T-helper 1 cell treated with Interleukin-12 subunit alpha and Interleukin-12 subunit beta and Interleukin-4 antibody, amounts not matched to agents 30 μg/mL and 1 μg/mL, for 36 hours (primary cell): Measurements from ENCODE around the gene YOD1.

Experiments
- H3K27ac Mint-ChIP-seq: one replicate; pipeline ENCODE4 v1.8.0; 2021; ENCODE audit warnings: mild to moderate bottlenecking, mixed read lengths
- H3K27me3 Mint-ChIP-seq: one replicate; pipeline ENCODE4 v1.8.0; 2021; ENCODE audit warnings: low read depth, mixed read lengths
- H3K36me3 Mint-ChIP-seq: one replicate; pipeline ENCODE4 v1.8.0; 2021; ENCODE audit warnings: low read depth, mixed read lengths
- H3K4me1 Mint-ChIP-seq: one replicate; pipeline ENCODE4 v1.8.0; 2021; ENCODE audit warnings: low read depth, mixed read lengths
- H3K4me3 Mint-ChIP-seq: one replicate; pipeline ENCODE4 v1.8.0; 2021; ENCODE audit warnings: mild to moderate bottlenecking, moderate library complexity, mixed read lengths
- H3K9me3 Mint-ChIP-seq: one replicate; pipeline ENCODE4 v1.8.0; 2021; ENCODE audit warnings: mixed read lengths

The YOD1 gene

DNA sequence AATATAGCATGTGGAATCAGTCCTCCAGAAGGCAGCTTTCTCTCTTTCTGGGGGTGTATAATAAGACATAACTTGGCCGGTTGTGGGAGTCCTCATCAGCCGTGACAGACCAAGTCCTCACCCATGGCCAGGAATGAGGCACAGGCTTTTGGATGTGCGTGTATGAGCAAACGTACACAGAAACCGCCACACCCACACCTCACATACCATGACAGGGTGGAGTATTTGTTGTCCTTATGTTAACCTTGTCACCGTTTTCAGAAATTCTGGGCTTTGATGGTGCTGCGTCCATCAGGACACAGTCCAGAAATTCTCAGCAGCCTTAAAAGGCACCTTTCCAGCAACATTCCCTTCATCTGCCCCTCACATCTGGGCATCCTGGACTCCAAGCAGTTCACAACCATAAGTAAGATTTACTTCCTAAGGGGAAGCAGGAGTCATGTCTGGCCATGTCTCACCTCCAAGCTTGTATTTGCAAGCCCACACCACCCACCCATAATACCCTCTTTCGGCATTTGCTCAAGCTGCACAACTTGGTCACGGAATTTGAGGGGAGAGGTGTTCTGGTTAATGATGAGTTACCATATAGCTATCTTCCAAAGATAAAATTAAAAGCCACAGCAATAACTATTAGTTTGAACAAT, 30.8 kb downstream of the YOD1 start:
- peaks cover 19% of the 10 kb centered on the region for H3K27me3 Mint-ChIP-seq
- no peak overlapping the region for H3K4me3 Mint-ChIP-seq
- H3K27ac Mint-ChIP-seq, result no peak overlapping the region
- H3K9me3 Mint-ChIP-seq, result no peaks in the 10 kb centered on the region
- H3K36me3 Mint-ChIP-seq, result no peaks in the 10 kb centered on the region
- H3K4me1 Mint-ChIP-seq, result peaks cover 2% of the 10 kb centered on the region

DNA sequence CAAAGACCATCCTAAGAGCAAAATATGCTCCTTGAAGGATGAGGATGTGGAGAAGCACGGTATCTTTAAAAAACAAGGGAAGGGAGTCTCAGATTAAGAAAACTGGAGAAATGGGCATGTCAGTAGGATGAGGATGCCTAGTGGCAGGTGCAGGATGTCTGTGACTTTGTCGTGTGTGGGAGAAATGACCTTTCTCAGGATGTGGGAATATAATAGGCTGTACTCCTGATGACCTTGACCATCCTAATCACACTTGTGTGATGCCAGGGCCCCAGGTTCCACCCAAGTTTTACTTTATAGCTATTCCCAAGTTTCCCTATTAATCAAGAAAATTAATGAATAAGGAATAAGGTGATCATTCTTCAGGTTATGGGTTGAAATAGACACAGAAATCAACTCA, 31.3 kb downstream of the YOD1 start:
- Mint-ChIP-seq H3K36me3 (no peaks in the 10 kb centered on the region), H3K9me3 (no peaks in the 10 kb centered on the region), H3K27ac (no peak overlapping the region), H3K4me3 (no peak overlapping the region), H3K4me1 (peaks cover 2% of the 10 kb centered on the region), H3K27me3 (peaks cover 24% of the 10 kb centered on the region)

DNA sequence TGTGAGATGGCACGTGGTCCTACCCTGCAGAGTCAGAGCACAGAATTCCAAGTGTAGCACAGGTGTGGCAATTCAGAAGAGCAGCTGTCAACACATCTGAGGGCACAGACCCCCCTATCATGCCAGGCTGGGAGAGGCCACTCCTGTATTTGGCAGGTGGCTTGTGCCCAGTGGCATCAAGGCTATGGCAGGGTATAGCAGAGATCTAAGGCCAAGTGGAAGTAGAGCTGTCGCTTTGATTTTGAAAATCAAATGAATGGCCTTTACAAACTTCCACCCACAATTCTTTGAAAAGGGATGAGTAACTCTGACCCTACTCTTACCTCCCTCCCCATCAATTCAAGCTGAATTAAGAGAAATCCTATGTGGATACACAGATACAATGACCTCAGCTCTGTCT, 31.8 kb downstream of the YOD1 start:
- H3K27me3 Mint-ChIP-seq, result peaks cover 29% of the 10 kb centered on the region
- H3K27ac Mint-ChIP-seq, result no peak overlapping the region
- H3K9me3 Mint-ChIP-seq, result no peaks in the 10 kb centered on the region
- H3K36me3 Mint-ChIP-seq, result no peaks in the 10 kb centered on the region
- no peak overlapping the region for H3K4me3 Mint-ChIP-seq
- H3K4me1 Mint-ChIP-seq, result peaks cover 2% of the 10 kb centered on the region

DNA sequence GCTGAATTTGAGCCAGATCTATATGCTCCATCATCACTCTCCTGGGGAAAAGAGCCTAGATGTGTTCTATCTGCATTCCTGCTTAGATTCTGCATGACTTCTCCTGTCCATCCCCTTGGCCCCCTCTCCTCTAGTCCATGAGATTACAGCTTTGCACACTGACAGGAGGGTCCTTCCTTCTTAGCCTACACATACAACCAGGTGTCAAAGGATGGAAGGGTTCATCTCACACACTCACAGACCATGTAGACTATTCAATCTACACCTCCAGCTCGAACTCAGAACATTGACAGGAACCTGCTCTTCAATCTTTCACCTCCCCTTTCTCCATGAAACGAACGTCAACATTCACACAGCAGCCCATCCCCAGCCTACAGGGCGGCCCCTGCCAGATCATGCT, 32.3 kb downstream of the YOD1 start:
- peaks cover 2% of the 10 kb centered on the region for H3K4me1 Mint-ChIP-seq
- no peaks in the 10 kb centered on the region for H3K9me3 Mint-ChIP-seq
- peaks cover 33% of the 10 kb centered on the region for H3K27me3 Mint-ChIP-seq
- no peak overlapping the region for H3K4me3 Mint-ChIP-seq
- no peaks in the 10 kb centered on the region for H3K36me3 Mint-ChIP-seq
- no peak overlapping the region for H3K27ac Mint-ChIP-seq

DNA sequence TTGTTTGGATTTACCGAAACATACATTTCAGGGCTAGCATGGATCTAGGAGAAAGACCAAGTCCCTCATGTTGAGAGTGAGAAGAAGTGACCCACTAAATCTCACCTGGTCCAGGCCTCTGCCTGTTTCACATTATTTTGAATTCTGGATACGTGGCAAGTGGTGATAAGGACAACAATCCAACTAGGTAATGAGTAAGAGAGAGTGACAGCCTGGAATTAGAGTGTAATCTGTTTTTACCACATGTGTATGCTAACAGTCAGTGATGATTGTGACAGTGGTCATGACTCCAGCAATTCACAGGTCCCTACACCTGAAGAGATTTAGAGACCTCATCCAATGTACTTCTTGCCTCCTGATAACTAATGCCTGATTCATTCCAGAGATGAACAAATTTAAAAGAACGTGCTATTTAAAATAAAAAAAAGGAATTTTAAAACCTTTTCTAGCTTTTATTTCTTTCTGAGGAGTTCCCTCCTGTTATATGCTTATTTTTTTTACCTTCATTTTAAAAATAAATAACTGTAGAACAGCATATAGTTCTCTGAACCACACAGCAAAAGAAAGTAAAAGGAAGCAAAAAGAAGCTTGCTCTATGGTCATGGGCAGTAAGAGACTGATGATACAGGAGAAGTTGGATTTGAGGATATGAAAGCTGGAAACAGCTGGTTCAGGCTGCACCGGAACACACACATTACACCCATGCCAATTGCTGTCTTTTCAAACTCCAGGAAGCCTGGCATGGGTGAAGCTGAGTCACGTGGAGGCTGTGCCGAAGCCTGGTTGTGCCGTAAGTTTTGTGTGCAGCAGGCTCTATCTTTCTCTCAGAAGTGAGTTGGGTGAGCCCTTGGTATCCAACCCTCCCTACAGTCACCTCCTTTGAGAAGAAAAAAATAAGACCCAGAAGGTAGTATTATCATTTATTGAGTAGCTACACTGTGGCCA, 33.1 kb downstream of the YOD1 start:
- Mint-ChIP-seq H3K9me3 (no peaks in the 10 kb centered on the region), H3K4me1 (peaks cover 2% of the 10 kb centered on the region), H3K4me3 (no peak overlapping the region), H3K36me3 (no peaks in the 10 kb centered on the region), H3K27ac (no peak overlapping the region), H3K27me3 (peaks cover 40% of the 10 kb centered on the region)

DNA sequence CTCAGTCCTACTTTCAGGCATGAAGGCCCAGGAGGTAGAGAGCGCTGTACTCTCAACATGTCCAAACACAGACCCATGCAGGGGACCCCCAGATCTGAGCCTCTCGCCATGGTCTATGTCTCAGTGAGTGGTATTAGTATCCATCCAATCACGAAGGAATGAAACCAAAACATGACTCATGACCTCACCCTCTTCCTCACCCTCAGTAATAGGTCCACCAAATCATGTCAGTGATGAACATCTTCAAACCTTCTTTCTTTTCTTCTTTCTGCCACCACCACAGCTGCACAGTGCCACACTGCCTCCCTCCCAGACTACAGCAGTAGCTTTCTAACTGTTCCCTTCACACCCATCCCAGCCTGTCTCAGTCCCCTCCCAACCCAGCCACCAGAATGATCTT, 35.2 kb downstream of the YOD1 start:
- peaks cover 58% of the 10 kb centered on the region for H3K27me3 Mint-ChIP-seq
- H3K27ac Mint-ChIP-seq, result no peak overlapping the region
- peaks cover 2% of the 10 kb centered on the region for H3K4me1 Mint-ChIP-seq
- no peak overlapping the region for H3K4me3 Mint-ChIP-seq
- H3K36me3 Mint-ChIP-seq, result no peaks in the 10 kb centered on the region
- H3K9me3 Mint-ChIP-seq, result no peaks in the 10 kb centered on the region

DNA sequence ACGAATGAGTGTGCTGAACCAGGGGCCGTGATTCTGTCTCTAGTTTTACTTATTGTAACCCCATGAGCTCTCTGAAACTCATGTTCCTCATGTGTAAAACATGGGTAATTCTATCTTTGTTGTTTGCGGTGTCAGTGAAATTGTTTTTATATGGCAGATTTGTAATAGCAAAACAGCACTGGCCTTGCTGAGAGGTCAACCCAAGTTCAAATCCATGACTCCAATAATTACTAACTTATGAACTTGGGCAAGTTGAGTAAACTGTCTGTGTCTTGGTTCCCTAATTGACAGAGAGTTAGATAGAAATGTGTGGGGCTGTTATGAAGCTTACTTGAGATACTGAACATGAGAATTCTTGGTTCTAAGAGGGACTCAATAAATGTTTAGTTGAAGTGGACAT, 36.3 kb downstream of the YOD1 start:
- Mint-ChIP-seq H3K27ac (no peak overlapping the region), H3K4me1 (peaks cover 2% of the 10 kb centered on the region), H3K4me3 (no peak overlapping the region), H3K27me3 (peaks cover 64% of the 10 kb centered on the region), H3K9me3 (no peaks in the 10 kb centered on the region), H3K36me3 (no peaks in the 10 kb centered on the region)

DNA sequence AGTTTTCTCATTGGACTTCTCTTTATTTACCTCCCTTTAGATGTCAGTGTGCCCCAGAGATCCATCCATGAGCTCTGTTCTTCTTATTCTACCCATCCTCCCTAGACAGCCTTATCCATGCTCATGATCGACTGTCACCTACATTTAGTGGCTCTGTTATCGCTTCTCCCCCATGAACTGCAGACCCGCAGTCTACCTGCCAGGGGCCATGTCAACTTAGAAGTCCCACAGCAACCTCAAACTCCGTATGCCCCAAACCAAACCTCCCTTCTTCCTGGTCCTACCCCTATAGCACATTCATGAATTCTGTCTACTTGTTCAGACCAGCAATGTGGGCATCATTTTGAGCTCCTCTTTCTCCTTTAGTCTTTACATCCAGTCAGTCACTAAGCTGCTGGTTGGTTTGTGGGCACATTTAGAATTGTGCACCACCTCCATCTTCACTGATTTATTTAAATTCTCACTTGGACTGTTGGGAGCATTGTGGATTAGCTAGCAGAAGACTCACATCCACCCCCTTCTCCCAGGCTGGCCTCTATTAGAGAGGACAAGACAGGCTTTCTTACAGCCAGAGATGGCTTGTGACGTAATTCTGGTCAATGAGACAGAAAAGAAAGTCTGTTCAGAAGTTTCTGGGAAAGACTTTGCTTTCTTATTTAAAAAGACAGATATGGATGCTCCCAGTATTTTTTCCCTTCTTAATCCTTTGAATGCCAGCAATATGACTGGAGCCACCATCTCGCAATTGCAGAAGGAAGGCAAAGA, 37.5 kb downstream of the YOD1 start:
- peaks cover 2% of the 10 kb centered on the region for H3K4me1 Mint-ChIP-seq
- H3K4me3 Mint-ChIP-seq, result no peak overlapping the region
- no peaks in the 10 kb centered on the region for H3K36me3 Mint-ChIP-seq
- H3K9me3 Mint-ChIP-seq, result no peaks in the 10 kb centered on the region
- peaks cover 60% of the 10 kb centered on the region for H3K27me3 Mint-ChIP-seq
- no peak overlapping the region for H3K27ac Mint-ChIP-seq

DNA sequence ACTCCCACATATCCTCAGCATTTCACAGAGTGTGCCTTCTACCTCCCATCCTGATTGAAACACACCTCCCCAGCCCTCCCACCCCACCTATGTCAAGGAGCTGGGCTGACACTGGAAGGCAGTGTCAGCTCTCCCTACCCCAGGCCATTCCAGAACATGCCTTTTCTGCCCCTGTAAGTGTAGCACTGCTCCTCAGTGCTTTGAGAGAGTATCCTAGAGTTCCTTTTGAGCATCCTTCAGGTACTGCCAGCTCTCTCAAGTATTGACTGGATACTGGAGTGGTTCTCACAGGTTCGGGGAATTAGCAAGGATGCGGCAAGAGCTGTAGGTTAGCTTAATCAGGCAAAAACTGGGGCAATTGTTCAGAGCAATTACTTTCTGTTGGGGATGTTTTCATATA, 40.3 kb downstream of the YOD1 start:
- Mint-ChIP-seq H3K27ac (no peak overlapping the region), H3K4me3 (no peak overlapping the region), H3K27me3 (peaks cover 69% of the 10 kb centered on the region), H3K36me3 (no peaks in the 10 kb centered on the region), H3K4me1 (no peaks in the 10 kb centered on the region), H3K9me3 (no peaks in the 10 kb centered on the region)

DNA sequence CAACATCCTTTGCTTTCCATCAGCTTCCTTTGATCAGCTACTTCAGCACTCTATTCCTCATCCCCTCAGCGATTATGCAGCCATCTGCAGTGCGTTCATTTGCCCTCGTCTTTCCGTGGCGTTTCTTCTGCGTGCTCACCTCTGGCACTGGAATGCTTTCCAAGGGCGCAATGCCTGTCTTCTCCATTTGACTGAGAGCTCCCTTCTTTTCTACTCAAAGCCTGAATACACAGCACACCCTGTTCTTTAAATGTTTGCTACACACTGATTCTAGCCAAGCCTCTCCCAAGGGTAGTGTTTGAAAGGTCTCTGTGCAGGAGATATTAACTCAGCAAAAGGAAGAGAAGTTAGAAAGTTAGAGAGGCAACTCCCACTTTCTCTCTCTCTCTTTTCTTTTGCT, 41.1 kb downstream of the YOD1 start:
- Mint-ChIP-seq H3K27me3 (peaks cover 70% of the 10 kb centered on the region), H3K27ac (no peak overlapping the region), H3K4me3 (no peak overlapping the region), H3K9me3 (no peaks in the 10 kb centered on the region), H3K4me1 (no peaks in the 10 kb centered on the region), H3K36me3 (no peaks in the 10 kb centered on the region)

DNA sequence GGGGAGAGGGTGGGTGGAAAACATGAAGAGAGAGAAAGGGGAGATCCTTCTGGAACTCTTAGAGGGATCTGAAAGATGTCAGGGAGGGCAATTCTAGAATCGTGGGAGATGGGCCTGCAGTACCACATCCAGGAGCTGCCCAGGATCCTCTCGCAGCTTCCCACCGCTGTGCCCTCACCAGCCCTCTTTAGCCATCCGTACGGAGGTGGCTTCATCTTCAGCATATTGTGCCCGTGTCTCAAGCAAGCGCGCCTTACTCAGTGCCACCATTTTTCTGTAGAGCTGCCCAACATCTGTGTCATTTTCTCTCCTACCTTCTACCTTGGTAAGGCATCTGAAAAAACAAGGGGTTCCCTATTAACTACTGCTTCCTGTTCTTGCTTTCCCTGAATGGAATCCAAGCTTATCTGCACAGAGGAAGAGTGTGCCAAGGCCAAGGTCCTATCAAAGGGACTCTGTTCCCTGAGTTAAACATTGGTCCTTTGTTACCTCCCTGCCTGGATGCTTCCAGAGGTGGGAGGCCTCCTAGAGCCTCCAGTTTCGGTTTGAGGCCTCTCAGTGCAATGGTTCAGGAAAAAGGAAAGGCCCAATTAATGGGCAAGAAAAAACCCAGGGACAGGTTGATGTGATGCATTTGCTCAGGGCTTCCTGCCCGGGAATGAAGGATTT, 41.7 kb downstream of the YOD1 start:
- H3K36me3 Mint-ChIP-seq, result no peaks in the 10 kb centered on the region
- no peak overlapping the region for H3K4me3 Mint-ChIP-seq
- H3K27ac Mint-ChIP-seq, result no peak overlapping the region
- no peaks in the 10 kb centered on the region for H3K9me3 Mint-ChIP-seq
- H3K27me3 Mint-ChIP-seq, result peaks cover 66% of the 10 kb centered on the region
- no peaks in the 10 kb centered on the region for H3K4me1 Mint-ChIP-seq

DNA sequence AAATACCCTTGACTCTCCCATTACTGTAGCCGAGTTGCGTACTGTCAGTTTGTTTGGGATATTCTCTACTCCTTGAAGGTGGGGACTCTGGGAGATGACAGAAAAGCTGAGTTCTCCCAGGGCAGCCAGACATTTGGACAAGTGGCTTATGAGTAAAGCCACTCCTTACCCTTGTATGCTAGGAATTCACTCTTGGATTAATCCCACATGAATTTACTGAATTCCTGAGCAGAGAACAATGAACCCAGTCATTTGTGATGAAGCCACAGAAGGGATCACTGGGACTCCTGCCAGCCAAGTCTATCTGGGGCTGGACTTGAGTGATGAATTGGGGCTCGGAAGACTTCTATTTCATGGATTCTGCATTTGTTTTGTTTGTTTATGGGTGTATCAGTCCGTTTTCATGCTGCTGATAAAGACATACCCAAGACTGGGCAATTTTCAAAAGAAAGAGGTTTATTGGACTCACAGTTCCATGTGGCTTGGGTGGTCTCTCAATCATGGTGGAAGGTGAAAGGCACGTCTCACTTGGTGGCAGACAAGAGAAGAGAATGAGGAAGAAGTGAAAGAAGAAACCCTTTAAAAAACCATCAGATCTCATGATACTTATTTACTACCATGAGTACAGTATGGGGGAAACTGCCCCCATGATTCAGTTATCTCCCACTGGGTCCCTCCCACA, 43.5 kb downstream of the YOD1 start:
- Mint-ChIP-seq H3K27ac (no peak overlapping the region), H3K36me3 (no peaks in the 10 kb centered on the region), H3K9me3 (no peaks in the 10 kb centered on the region), H3K4me1 (no peaks in the 10 kb centered on the region), H3K4me3 (no peak overlapping the region), H3K27me3 (peaks cover 50% of the 10 kb centered on the region)

DNA sequence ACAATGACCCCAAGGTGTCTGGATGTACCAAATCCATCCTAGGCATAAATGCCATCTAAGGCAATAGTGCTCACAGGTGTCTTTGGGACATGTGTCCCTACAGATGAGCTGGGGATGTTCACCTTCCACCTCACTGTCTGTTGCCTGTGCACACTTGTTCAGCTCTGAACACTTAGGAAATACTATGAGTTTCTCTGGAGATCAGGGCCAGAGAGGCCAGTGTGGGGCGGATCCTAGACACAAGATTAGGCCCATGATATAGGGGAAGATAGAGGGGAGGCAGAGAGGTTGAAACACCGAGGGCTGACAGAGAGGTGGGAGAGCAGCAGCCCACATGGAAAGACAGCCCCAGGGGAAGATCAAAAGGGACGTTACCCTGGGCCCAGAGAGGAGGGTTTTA, 44.1 kb downstream of the YOD1 start:
- Mint-ChIP-seq H3K36me3 (no peaks in the 10 kb centered on the region), H3K9me3 (no peaks in the 10 kb centered on the region), H3K27ac (no peak overlapping the region), H3K27me3 (peaks cover 44% of the 10 kb centered on the region), H3K4me1 (no peaks in the 10 kb centered on the region), H3K4me3 (no peak overlapping the region)

DNA sequence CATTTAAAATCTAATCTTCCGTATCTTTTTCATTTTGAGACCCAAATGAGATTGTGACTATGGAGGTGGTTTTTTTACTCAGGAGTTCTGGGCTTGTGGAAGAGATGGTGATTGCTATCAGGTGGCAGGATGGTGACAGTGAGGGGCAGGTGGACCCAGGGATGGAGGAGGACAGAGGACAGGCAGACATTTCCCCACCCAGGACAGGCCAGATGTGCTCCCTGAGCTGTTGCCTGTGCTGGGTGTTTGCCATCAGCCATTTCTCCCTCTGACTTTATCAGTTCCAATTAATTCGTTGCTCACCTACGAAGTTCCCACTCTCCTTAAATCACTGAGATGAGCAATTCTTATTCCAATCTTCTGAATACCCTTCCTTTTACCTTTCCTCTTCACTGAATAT, 44.9 kb downstream of the YOD1 start:
- H3K4me3 Mint-ChIP-seq, result no peak overlapping the region
- H3K27me3 Mint-ChIP-seq, result peaks cover 42% of the 10 kb centered on the region
- H3K9me3 Mint-ChIP-seq, result no peaks in the 10 kb centered on the region
- H3K27ac Mint-ChIP-seq, result no peak overlapping the region
- no peaks in the 10 kb centered on the region for H3K36me3 Mint-ChIP-seq
- H3K4me1 Mint-ChIP-seq, result no peaks in the 10 kb centered on the region
